Activated CD4-positive, alpha-beta T cell treated with anti-CD3 and anti-CD28 coated beads for 36 hours (primary cell): ENCODE data around the gene CD300LF. TPM values are rescaled to one million over a fixed set of nuclear protein-coding genes. Genes with fewer than 3 reads are reported as not detected.

Experiments used
- ATAC-seq: fragments of 200-7000 bp; cut with Tn5 transposase; one replicate; pipeline ENCODE4 v1.10.0; 2021; ENCODE audit warnings: mild to moderate bottlenecking, moderate library complexity
- CTCF ChIA-PET: fragments of 350-600 bp; sonication (Branson Sonifier 250); formaldehyde crosslinking; loops from one replicate; lab custom pipeline; 2021; ENCODE audit warnings: antibody characterized with exemption; lab: Charles Lee
- POLR2A ChIA-PET: fragments of 350-600 bp; sonication (Branson Sonifier 250); formaldehyde crosslinking; loops from one replicate; lab custom pipeline; 2021; ENCODE audit warnings: antibody characterized with exemption, inconsistent platforms; lab: Charles Lee
- DNase-seq: peaks from one replicate; pipeline ENCODE4 v3.0.0-alpha.2; 2020
- H3K27ac Mint-ChIP-seq: one replicate; pipeline ENCODE4 v1.8.0; 2021; ENCODE audit warnings: mixed read lengths
- H3K27me3 Mint-ChIP-seq: one replicate; pipeline ENCODE4 v1.8.0; 2021; ENCODE audit warnings: mixed read lengths
- H3K36me3 Mint-ChIP-seq: one replicate; pipeline ENCODE4 v1.8.0; 2021; ENCODE audit warnings: low read depth, mixed read lengths
- H3K4me1 Mint-ChIP-seq: one replicate; pipeline ENCODE4 v1.8.0; 2021; ENCODE audit warnings: mixed read lengths
- H3K4me3 Mint-ChIP-seq: one replicate; pipeline ENCODE4 v1.8.0; 2021; ENCODE audit warnings: mild to moderate bottlenecking, moderate library complexity, mixed read lengths
- H3K9me3 Mint-ChIP-seq: one replicate; pipeline ENCODE4 v1.8.0; 2021; ENCODE audit warnings: low read depth, mixed read lengths
- intact Hi-C, 2 experiments: fragments of 100-400 bp; cut with DNase I in 1 of 2; cut with micrococcal nuclease in 1 of 2; formaldehyde crosslinking; loops; one replicate each; pipeline versions ENCODE4 v1.14.2 to v1.15.1; 2022 to 2024; cut with DNase I, micrococcal nuclease
- total RNA-seq, 2 experiments: library from RNA; stranded (reverse); gene quantifications; one replicate each; pipeline ENCODE4 v1.2.3, GENCODE V29; 2021

Gene CD300LF
- total RNA-seq, 2 experiments from 2014 or later: not detected

- Mint-ChIP-seq H3K4me3 (no peak overlapping the region), H3K27me3 (no peaks in the 10 kb centered on the region), H3K4me1 (peaks cover 75% of the 10 kb centered on the region), H3K9me3 (no peaks in the 10 kb centered on the region), H3K36me3 (no peaks in the 10 kb centered on the region), H3K27ac (peak overlapping the region; percentile 79)
- DNase-seq: peak; percentile 50
- ChIA-PET POLR2A (interaction anchor here (0.9 kb wide), 2 partner anchors 12 to 17 kb away, joined by 3 to 6 read pairs; no protein-coding TSS in a partner anchor), CTCF (interaction anchor here (0.6 to 4.5 kb wide), 9 partner anchors 7 to 777 kb away, joined by 3 to 103 read pairs (median 6); partner anchors contain the start of gene TSEN54)
- intact Hi-C loops: loop anchor here (5.0 to 10.0 kb wide), 2 partner anchors 172 to 365 kb away; partner anchors contain the start of gene CD300H (in 1 of the 2)
- no peak for ATAC-seq
These were observed 26.6 kb upstream of the CD300LF start for GRCh38 chr17:74739227-74739831.

- ATAC-seq (peak; percentile 84), DNase-seq (peak; percentile 88)
- Mint-ChIP-seq H3K4me1 (peaks cover 65% of the 10 kb centered on the region), H3K4me3 (peak overlapping the region; percentile 68), H3K27me3 (no peaks in the 10 kb centered on the region), H3K9me3 (no peaks in the 10 kb centered on the region), H3K27ac (peak overlapping the region; percentile 79), H3K36me3 (no peaks in the 10 kb centered on the region)
- intact Hi-C loops: loop anchor here (5.0 to 10.0 kb wide), 2 partner anchors 171 to 364 kb away; partner anchors contain the start of gene CD300H (in 1 of the 2)
- POLR2A ChIA-PET: interaction anchor here (0.6 to 1.4 kb wide), 9 partner anchors 9 to 135 kb away, joined by 3 to 6 read pairs (median 3); partner anchors contain the start of gene NAT9
- CTCF ChIA-PET: interaction anchor here (0.6 to 4.5 kb wide), 23 partner anchors 8 to 233 kb away, joined by 3 to 103 read pairs (median 6); partner anchors contain the start of gene FDXR
These were observed 25.6 kb upstream of the CD300LF start for GRCh38 chr17:74738051-74738996.

- DNase-seq: peak; percentile 70
- ATAC-seq: peak; percentile 21
- Mint-ChIP-seq H3K27me3 (no peaks in the 10 kb centered on the region), H3K27ac (peak overlapping the region; percentile 79), H3K4me1 (peaks cover 57% of the 10 kb centered on the region), H3K36me3 (no peaks in the 10 kb centered on the region), H3K4me3 (peak overlapping the region; percentile 68), H3K9me3 (no peaks in the 10 kb centered on the region)
- intact Hi-C loops: loop anchor here (1.0 to 10.0 kb wide), 3 partner anchors 80 to 363 kb away; partner anchors contain the start of gene CD300H (in 1 of the 2)
- POLR2A ChIA-PET: interaction anchor here (0.6 to 1.4 kb wide), 6 partner anchors 22 to 136 kb away, joined by 3 read pairs; partner anchors contain the start of gene NAT9
- CTCF ChIA-PET: interaction anchor here (0.6 to 4.5 kb wide), 23 partner anchors 9 to 359 kb away, joined by 3 to 103 read pairs (median 6); partner anchors contain the start of gene FDXR
These were observed 24.8 kb upstream of the CD300LF start for GRCh38 chr17:74737299-74738050.

GRCh38 chr17:74736513-74737298 is 24.0 kb upstream of the CD300LF start, which contains the start of gene RAB37:
RAB37 (plus strand) TSS chr17:74737256; CDS start chr17:74737273, 17 bp downstream.
- POLR2A ChIA-PET: interaction anchor here (0.5 to 1.4 kb wide), 4 partner anchors 38 to 108 kb away, joined by 3 to 6 read pairs (median 3); no protein-coding TSS in a partner anchor
- H3K27me3 Mint-ChIP-seq: no peaks in the 10 kb centered on the region

GRCh38 chr17:74734256-74734655 is 21.5 kb upstream of the CD300LF start:
- Mint-ChIP-seq H3K27ac (no peak overlapping the region), H3K4me3 (no peak overlapping the region), H3K27me3 (no peaks in the 10 kb centered on the region), H3K4me1 (peaks cover 37% of the 10 kb centered on the region), H3K9me3 (no peaks in the 10 kb centered on the region), H3K36me3 (no peaks in the 10 kb centered on the region)
- POLR2A ChIA-PET: no interaction called here
- DNase-seq: no peak
- intact Hi-C loops: loop anchor here in 1 of 2 experiments (10.0 kb wide), 1 partner anchor 359 kb away; no protein-coding TSS in a partner anchor
- CTCF ChIA-PET: interaction anchor here (0.6 kb wide), 1 partner anchor 209 kb away, joined by 3 read pairs; no protein-coding TSS in a partner anchor
- no peak for ATAC-seq

More at GRCh38 chr17:74736513-74737298, 24.0 kb upstream of the CD300LF start, which contains the start of gene RAB37:
- no peaks in the 10 kb centered on the region for H3K36me3 Mint-ChIP-seq
- CTCF ChIA-PET: interaction anchor here (0.6 to 4.5 kb wide), 31 partner anchors 9 to 762 kb away, joined by 3 to 103 read pairs (median 4); partner anchors contain the start of gene FDXR
- H3K9me3 Mint-ChIP-seq: no peaks in the 10 kb centered on the region
- H3K4me1 Mint-ChIP-seq: peaks cover 49% of the 10 kb centered on the region
- H3K27ac Mint-ChIP-seq: peak within 1 kb of the TSS; percentile 79
- peak; percentile 19 for ATAC-seq
- H3K4me3 Mint-ChIP-seq: peak within 1 kb of the TSS; percentile 68
- intact Hi-C loops: loop anchor here (1.0 to 10.0 kb wide), 3 partner anchors 79 to 362 kb away; partner anchors contain the start of gene CD300H (in 1 of the 2)
- peak; percentile 65 for DNase-seq

GRCh38 chr17:74733365-74734122 is 20.8 kb upstream of the CD300LF start:
- POLR2A ChIA-PET: no interaction called here
- no peak overlapping the region for H3K27ac Mint-ChIP-seq
- CTCF ChIA-PET: no interaction called here

GRCh38 chr17:74732042-74732867 is 19.5 kb upstream of the CD300LF start:
- Mint-ChIP-seq H3K4me1 (peaks cover 18% of the 10 kb centered on the region), H3K27ac (no peak overlapping the region), H3K4me3 (no peak overlapping the region), H3K36me3 (no peaks in the 10 kb centered on the region), H3K27me3 (no peaks in the 10 kb centered on the region), H3K9me3 (no peaks in the 10 kb centered on the region)
- intact Hi-C loops: loop anchor here in 1 of 2 experiments (10.0 kb wide), 1 partner anchor 357 kb away; no protein-coding TSS in a partner anchor
- ChIA-PET POLR2A (no interaction called here), CTCF (interaction anchor here (0.5 kb wide), 1 partner anchor 178 kb away, joined by 4 read pairs; no protein-coding TSS in a partner anchor)
- ATAC-seq (no peak), DNase-seq (no peak)

More at GRCh38 chr17:74733365-74734122, 20.8 kb upstream of the CD300LF start:
- intact Hi-C loops: loop anchor here in 1 of 2 experiments (10.0 kb wide), 1 partner anchor 359 kb away; no protein-coding TSS in a partner anchor
- DNase-seq (peak; percentile 31), ATAC-seq (no peak)
- H3K4me3 Mint-ChIP-seq: no peak overlapping the region
- H3K4me1 Mint-ChIP-seq: peaks cover 30% of the 10 kb centered on the region
- no peaks in the 10 kb centered on the region for H3K36me3 Mint-ChIP-seq
- no peaks in the 10 kb centered on the region for H3K9me3 Mint-ChIP-seq
- no peaks in the 10 kb centered on the region for H3K27me3 Mint-ChIP-seq

- POLR2A ChIA-PET: no interaction called here
- Mint-ChIP-seq H3K27ac (no peak overlapping the region), H3K4me1 (peaks cover 15% of the 10 kb centered on the region), H3K4me3 (no peak overlapping the region), H3K36me3 (no peaks in the 10 kb centered on the region), H3K9me3 (no peaks in the 10 kb centered on the region), H3K27me3 (no peaks in the 10 kb centered on the region)
- DNase-seq: no peak
- CTCF ChIA-PET: no interaction called here
- intact Hi-C loops: loop anchor here in 1 of 2 experiments (10.0 kb wide), 1 partner anchor 356 kb away; no protein-coding TSS in a partner anchor
- ATAC-seq: no peak
These were observed 18.6 kb upstream of the CD300LF start for GRCh38 chr17:74731347-74731605.
